ES-I3 (cell line): Measurements from ENCODE around the gene AURKA.
A peak's percentile ranks its signal among the peaks of the same experiment; 100 is the strongest.
"Not testable (repeated sequence)": the region's sequence is repeated elsewhere in the genome, so short reads cannot be mapped to it uniquely, and the experiment has no call there.

Experiments used
- H3K36me3 ChIP-seq: 2 replicates; pipeline ENCODE4 v1.6.1; 2013; ENCODE audit warnings: mild to moderate bottlenecking, low read length, control low read depth, moderate library complexity; ENCODE audit not compliant: insufficient read depth
- H3K4me1 ChIP-seq: 2 replicates; pipeline ENCODE4 v1.6.1; 2013; ENCODE audit warnings: mild to moderate bottlenecking, control low read depth, low read length; ENCODE audit not compliant: insufficient read depth
- H3K9ac ChIP-seq: 2 replicates; pipeline ENCODE4 v1.6.1; 2013; ENCODE audit warnings: low read depth, mild to moderate bottlenecking, low read length, moderate library complexity
- H3K9me3 ChIP-seq: 2 replicates; pipeline ENCODE4 v1.6.1; 2013; ENCODE audit warnings: mild to moderate bottlenecking, low read length, moderate library complexity; ENCODE audit not compliant: control insufficient read depth, insufficient read depth

Gene AURKA

GRCh38 chr20:56348305-56348693, 43.7 kb downstream of the AURKA start:
- Histone ChIP-seq H3K36me3 (no peaks in the 10 kb centered on the region), H3K4me1 (peaks cover 13% of the 10 kb centered on the region), H3K9ac (no peak overlapping the region; the same call in 1 of the 2 replicates)

GRCh38 chr20:56347628-56348304, 44.2 kb downstream of the AURKA start:
- peaks cover 13% of the 10 kb centered on the region for H3K4me1 ChIP-seq
- H3K9ac ChIP-seq: peak overlapping the region; percentile 7; the same call in 1 of the 2 replicates
- H3K36me3 ChIP-seq: no peaks in the 10 kb centered on the region
- H3K9me3 ChIP-seq: no peaks in the 10 kb centered on the region

More at GRCh38 chr20:56348305-56348693, 43.7 kb downstream of the AURKA start:
- H3K9me3 ChIP-seq: no peaks in the 10 kb centered on the region

GRCh38 chr20:56345911-56346310, 46.1 kb downstream of the AURKA start:
- Histone ChIP-seq H3K9me3 (no peaks in the 10 kb centered on the region), H3K36me3 (no peaks in the 10 kb centered on the region), H3K9ac (no peak overlapping the region), H3K4me1 (peaks cover 13% of the 10 kb centered on the region)

- Histone ChIP-seq H3K9ac (peak overlapping the region; percentile 39; the same call in 1 of the 2 replicates), H3K9me3 (no peaks in the 10 kb centered on the region), H3K4me1 (peaks cover 12% of the 10 kb centered on the region), H3K36me3 (no peaks in the 10 kb centered on the region)
These were observed 48.1 kb downstream of the AURKA start for GRCh38 chr20:56343861-56344381.

- H3K4me1 ChIP-seq: peaks cover under 1% of the 10 kb centered on the region; the same call in 1 of the 2 replicates
- no peak overlapping the region for H3K9ac ChIP-seq
- H3K36me3 ChIP-seq: no peaks in the 10 kb centered on the region
- H3K9me3 ChIP-seq: no peaks in the 10 kb centered on the region
These were observed 49.2 kb downstream of the AURKA start for GRCh38 chr20:56342783-56343182.

- H3K9me3 ChIP-seq, H3K36me3 ChIP-seq, H3K4me1 ChIP-seq, H3K9ac ChIP-seq: not testable (repeated sequence)
These were observed 55.3 kb downstream of the AURKA start for GRCh38 chr20:56336709-56337108.

GRCh38 chr20:56328861-56329260, 63.2 kb downstream of the AURKA start:
- no peaks in the 10 kb centered on the region for H3K4me1 ChIP-seq
- H3K9ac ChIP-seq: no peak overlapping the region
- H3K9me3 ChIP-seq: no peaks in the 10 kb centered on the region
- no peaks in the 10 kb centered on the region for H3K36me3 ChIP-seq

GRCh38 chr20:56324806-56325205, 67.2 kb downstream of the AURKA start:
- Histone ChIP-seq H3K36me3 (no peaks in the 10 kb centered on the region), H3K9me3 (no peaks in the 10 kb centered on the region), H3K4me1 (no peaks in the 10 kb centered on the region), H3K9ac (no peak overlapping the region)

GRCh38 chr20:56323656-56324055, 68.4 kb downstream of the AURKA start:
- Histone ChIP-seq H3K4me1 (no peaks in the 10 kb centered on the region), H3K9me3 (no peaks in the 10 kb centered on the region), H3K36me3 (no peaks in the 10 kb centered on the region), H3K9ac (no peak overlapping the region)

- H3K9me3 ChIP-seq: no peaks in the 10 kb centered on the region
- H3K9ac ChIP-seq: no peak overlapping the region
- H3K4me1 ChIP-seq: no peaks in the 10 kb centered on the region
- H3K36me3 ChIP-seq: no peaks in the 10 kb centered on the region
These were observed 68.8 kb downstream of the AURKA start for GRCh38 chr20:56323206-56323605.

GRCh38 chr20:56322681-56323080, 69.3 kb downstream of the AURKA start:
- Histone ChIP-seq H3K4me1 (no peaks in the 10 kb centered on the region), H3K9ac (no peak overlapping the region), H3K36me3 (no peaks in the 10 kb centered on the region), H3K9me3 (no peaks in the 10 kb centered on the region)
